CD4-positive, alpha-beta memory T cell (primary cell): ENCODE results near the gene SLC35B2. TPM values are rescaled to one million over a fixed set of nuclear protein-coding genes. Genes with fewer than 3 reads are reported as not detected.

Experiments
- CTCF ChIA-PET: fragments of 350-600 bp; sonication (Branson Sonifier 250); formaldehyde crosslinking; loops from one replicate; lab custom pipeline; 2021; ENCODE audit warnings: inconsistent platforms; ENCODE audit not compliant: partially characterized antibody; lab: Charles Lee
- POLR2A ChIA-PET: fragments of 350-600 bp; sonication (Branson Sonifier 250); formaldehyde crosslinking; loops from one replicate; lab custom pipeline; 2021; ENCODE audit not compliant: partially characterized antibody; lab: Charles Lee
- DNase-seq, 5 donors: peaks; one replicate each; pipeline versions ENCODE4 v3.0.0 to v3.0.0-alpha.2; 2020 to 2022; ENCODE audit warnings: mixed read lengths in 1 of 5
- H3K27ac ChIP-seq: one replicate; pipeline ENCODE4 v1.7.0; 2013; ENCODE audit warnings: low read depth, low read length
- H3K27me3 ChIP-seq: 2 replicates; pipeline ENCODE4 v1.7.0; 2013; ENCODE audit warnings: mild to moderate bottlenecking, low read length, moderate library complexity; ENCODE audit not compliant: insufficient read depth
- H3K36me3 ChIP-seq: 2 replicates; pipeline ENCODE4 v1.7.0; 2013; ENCODE audit warnings: mild to moderate bottlenecking, low read length, moderate library complexity; ENCODE audit not compliant: insufficient read depth
- H3K4me1 ChIP-seq: 2 replicates; pipeline ENCODE4 v1.7.0; 2013; ENCODE audit warnings: mild to moderate bottlenecking, low read length, moderate library complexity; ENCODE audit not compliant: insufficient read depth
- H3K4me3 ChIP-seq, 2 donors: one replicate each; pipeline ENCODE4 v1.7.0; 2013; ENCODE audit warnings: low read length in 2 of 2, mild to moderate bottlenecking in 1 of 2
- H3K9me3 ChIP-seq, 2 donors: one replicate each; pipeline ENCODE4 v1.7.0; 2013; ENCODE audit warnings: low read length in 2 of 2, control low read depth in 1 of 2; ENCODE audit not compliant: control insufficient read depth in 1 of 2
- H3K27ac Mint-ChIP-seq, 7 donors: one replicate each; pipeline ENCODE4 v1.8.0; 2020 to 2021; ENCODE audit warnings: mixed read lengths in 7 of 7, mild to moderate bottlenecking in 6 of 7, inconsistent platforms in 3 of 7, moderate library complexity in 3 of 7
- H3K27me3 Mint-ChIP-seq, 2 donors: one replicate each; pipeline ENCODE4 v1.8.0; 2020 to 2021; ENCODE audit warnings: mixed read lengths in 2 of 2
- H3K36me3 Mint-ChIP-seq, 2 donors: one replicate each; pipeline ENCODE4 v1.8.0; 2020 to 2021; ENCODE audit warnings: mixed read lengths in 2 of 2, inconsistent platforms in 1 of 2, mild to moderate bottlenecking in 1 of 2
- H3K4me1 Mint-ChIP-seq, 4 donors: one replicate each; pipeline ENCODE4 v1.8.0; 2020 to 2021; ENCODE audit warnings: mixed read lengths in 4 of 4, mild to moderate bottlenecking in 1 of 4
- H3K4me3 Mint-ChIP-seq, 8 donors: one replicate each; pipeline ENCODE4 v1.8.0; 2020 to 2021; ENCODE audit warnings: mixed read lengths in 8 of 8, mild to moderate bottlenecking in 7 of 8, moderate library complexity in 6 of 8, inconsistent platforms in 3 of 8
- H3K9me3 Mint-ChIP-seq, 8 donors: one replicate each; pipeline ENCODE4 v1.8.0; 2020 to 2021; ENCODE audit warnings: mixed read lengths in 8 of 8, mild to moderate bottlenecking in 5 of 8, inconsistent platforms in 3 of 8, moderate library complexity in 1 of 8
- intact Hi-C: fragments of 100-400 bp; cut with micrococcal nuclease; formaldehyde crosslinking; loops from one replicate; pipeline ENCODE4 v1.15.1; 2023
- polyA plus RNA-seq, 2 donors: library from polyadenylated mRNA; unstranded; fragments of 300-500 nt; fragmentation: Illumina TruSeq; gene quantifications; one replicate each; pipeline ENCODE4 v1.2.3, GENCODE V29; 2021
- total RNA-seq, 2 experiments: library from RNA; stranded (reverse); gene quantifications; one replicate each; pipeline ENCODE4 v1.2.3, GENCODE V29; 2021

SLC35B2 gene
- total and polyA plus RNA-seq, 4 experiments from 2014 or later = 20.7 to 65.3 (median 31.2) TPM

DNA sequence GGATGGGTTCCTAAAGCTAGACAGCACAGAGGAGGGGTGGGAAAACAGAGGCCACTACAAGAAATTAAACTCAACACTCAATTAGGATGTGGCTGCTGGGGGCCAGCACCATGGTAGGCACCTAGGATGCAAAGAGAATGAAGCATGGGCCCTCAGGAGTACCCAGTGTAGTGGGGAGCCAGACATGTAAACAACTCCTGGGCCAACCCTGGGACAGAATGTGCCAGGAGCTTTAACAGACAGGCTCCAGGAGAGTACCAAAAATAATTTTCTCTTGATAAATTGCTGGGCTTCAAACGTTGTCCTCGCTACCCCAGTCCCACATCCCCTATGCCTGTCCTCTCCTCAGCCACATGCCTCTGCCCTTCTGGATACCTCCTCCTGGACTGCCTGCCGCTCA lies 14.6 kb upstream of the SLC35B2 start:
- ChIA-PET POLR2A (interaction anchor here (1.0 kb wide), 1 partner anchor 66 kb away, joined by 3 read pairs; no protein-coding TSS in a partner anchor), CTCF (no interaction called here)
- Mint-ChIP-seq H3K27ac (peak overlapping the region in 1 of 7 donors; percentile 35), H3K27me3 (peaks cover 34 to 52% of the 10 kb centered on the region in 2 donors), H3K4me3 (peak overlapping the region in 5 of 8 donors; percentile 10 to 79 (median 21)), H3K36me3 (peaks cover 0 to 5% of the 10 kb centered on the region in 2 donors), H3K9me3 (peaks cover 0 to 2% (median 0%) of the 10 kb centered on the region in 8 donors), H3K4me1 (peaks cover 0 to 21% (median 4%) of the 10 kb centered on the region in 4 donors)
- intact Hi-C loops = no loop called here
- peaks cover 39% of the 10 kb centered on the region for H3K27me3 ChIP-seq
- no peak overlapping the region for H3K27ac ChIP-seq
- DNase-seq = no peak
- peaks cover 7% of the 10 kb centered on the region for H3K4me1 ChIP-seq
- H3K9me3 ChIP-seq = no peaks in the 10 kb centered on the region
- H3K4me3 ChIP-seq = no peak overlapping the region
- no peaks in the 10 kb centered on the region for H3K36me3 ChIP-seq

DNA sequence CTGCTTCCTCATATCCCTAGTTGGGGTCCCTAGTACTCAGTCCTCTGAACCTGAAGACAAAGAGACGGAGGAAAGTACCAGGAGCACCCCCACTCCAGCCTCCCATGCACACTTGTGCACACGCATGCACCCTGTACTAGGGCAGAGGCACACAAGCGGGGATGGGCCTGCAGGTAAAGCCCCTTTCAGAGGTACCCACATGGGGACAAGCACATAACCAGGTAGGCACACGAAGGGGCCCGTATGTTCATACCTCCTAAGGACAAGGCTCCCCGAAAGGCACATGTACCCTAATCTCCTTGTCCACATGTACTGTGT lies 14.0 kb upstream of the SLC35B2 start:
- DNase-seq = no peak
- Mint-ChIP-seq H3K4me3 (peak overlapping the region; percentile 35 to 79 (median 76)), H3K36me3 (peaks cover 0 to 5% of the 10 kb centered on the region in 2 donors), H3K9me3 (peaks cover 0 to 2% (median 0%) of the 10 kb centered on the region in 8 donors), H3K27me3 (peaks cover 31 to 48% of the 10 kb centered on the region in 2 donors), H3K4me1 (peaks cover 0 to 17% (median 7%) of the 10 kb centered on the region in 4 donors), H3K27ac (peak overlapping the region in 2 of 7 donors; percentile 35 to 74)
- Histone ChIP-seq H3K27ac (no peak overlapping the region), H3K9me3 (no peaks in the 10 kb centered on the region), H3K36me3 (no peaks in the 10 kb centered on the region), H3K4me1 (peaks cover 7% of the 10 kb centered on the region), H3K27me3 (peaks cover 33% of the 10 kb centered on the region), H3K4me3 (no peak overlapping the region)
- ChIA-PET POLR2A (interaction anchor here (1.0 to 2.1 kb wide), 3 partner anchors 15 to 66 kb away, joined by 3 to 13 read pairs (median 6); partner anchors contain the start of genes HSP90AB1 and SLC35B2), CTCF (interaction anchor here (8.3 kb wide), 1 partner anchor 17 kb away, joined by 82 read pairs; the partner anchor contains the start of gene SLC35B2)
- intact Hi-C loops = no loop called here

DNA sequence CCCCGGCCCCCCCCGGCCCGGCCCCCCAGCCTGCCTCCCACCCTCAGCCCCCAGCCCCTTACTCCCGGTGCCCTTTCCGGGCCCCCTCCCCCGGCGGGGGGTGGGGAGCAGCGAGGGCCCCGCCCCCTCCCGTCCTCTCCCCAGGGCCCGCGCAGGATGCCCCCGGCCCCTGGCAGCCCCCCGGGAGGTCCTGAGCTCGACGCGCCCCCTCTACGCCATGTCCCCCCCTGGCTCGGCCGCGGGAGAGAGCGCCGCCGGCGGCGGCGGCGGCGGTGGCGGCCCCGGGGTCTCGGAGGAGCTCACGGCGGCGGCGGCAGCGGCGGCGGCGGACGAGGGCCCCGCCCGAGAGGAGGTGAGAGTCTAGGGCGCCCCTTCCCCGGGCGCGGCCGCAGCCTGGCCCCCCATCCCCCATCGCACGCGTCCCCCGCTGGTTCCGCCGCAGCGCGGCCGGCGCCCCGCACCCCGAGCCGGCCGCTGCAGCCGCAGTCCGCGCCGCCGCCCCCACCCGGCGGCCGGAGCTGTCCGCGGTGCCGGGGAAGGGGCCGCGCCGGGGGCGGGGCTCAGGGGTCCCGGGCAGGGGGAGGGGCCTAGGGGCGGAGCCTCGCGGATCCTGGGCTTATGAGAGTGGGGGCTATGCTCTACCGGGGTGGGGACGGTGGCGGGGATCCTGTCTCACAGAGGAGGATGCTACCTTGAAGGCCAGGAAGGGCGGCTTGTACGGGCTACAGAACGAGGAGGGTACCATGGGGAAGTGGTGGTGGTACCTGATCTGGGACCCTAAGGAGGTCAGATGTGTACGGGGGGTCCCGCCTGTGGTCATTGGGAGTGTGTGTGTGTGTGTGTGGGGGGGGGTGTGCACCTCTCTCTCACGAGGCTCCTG lies 13.4 kb upstream of the SLC35B2 start:
- Mint-ChIP-seq H3K4me1 (peaks cover 0 to 17% (median 7%) of the 10 kb centered on the region in 4 donors), H3K27ac (peak overlapping the region in 2 of 7 donors; percentile 35 to 74), H3K9me3 (peaks cover 0 to 2% (median 0%) of the 10 kb centered on the region in 8 donors), H3K27me3 (peaks cover 31 to 48% of the 10 kb centered on the region in 2 donors), H3K4me3 (peak overlapping the region; percentile 64 to 79 (median 76)), H3K36me3 (peaks cover 0 to 5% of the 10 kb centered on the region in 2 donors)
- POLR2A ChIA-PET = interaction anchor here (1.0 to 2.1 kb wide), 4 partner anchors 14 to 65 kb away, joined by 3 to 13 read pairs (median 4); partner anchors contain the start of genes HSP90AB1 and SLC35B2
- CTCF ChIA-PET = interaction anchor here (1.4 to 8.3 kb wide), 3 partner anchors 16 to 98 kb away, joined by 4 to 82 read pairs (median 5); partner anchors contain the start of genes AARS2 and SLC35B2
- Histone ChIP-seq H3K4me1 (peaks cover 7% of the 10 kb centered on the region), H3K36me3 (no peaks in the 10 kb centered on the region), H3K4me3 (no peak overlapping the region), H3K27ac (no peak overlapping the region), H3K27me3 (peaks cover 33% of the 10 kb centered on the region), H3K9me3 (no peaks in the 10 kb centered on the region)
- DNase-seq = no peak
- intact Hi-C loops = no loop called here

DNA sequence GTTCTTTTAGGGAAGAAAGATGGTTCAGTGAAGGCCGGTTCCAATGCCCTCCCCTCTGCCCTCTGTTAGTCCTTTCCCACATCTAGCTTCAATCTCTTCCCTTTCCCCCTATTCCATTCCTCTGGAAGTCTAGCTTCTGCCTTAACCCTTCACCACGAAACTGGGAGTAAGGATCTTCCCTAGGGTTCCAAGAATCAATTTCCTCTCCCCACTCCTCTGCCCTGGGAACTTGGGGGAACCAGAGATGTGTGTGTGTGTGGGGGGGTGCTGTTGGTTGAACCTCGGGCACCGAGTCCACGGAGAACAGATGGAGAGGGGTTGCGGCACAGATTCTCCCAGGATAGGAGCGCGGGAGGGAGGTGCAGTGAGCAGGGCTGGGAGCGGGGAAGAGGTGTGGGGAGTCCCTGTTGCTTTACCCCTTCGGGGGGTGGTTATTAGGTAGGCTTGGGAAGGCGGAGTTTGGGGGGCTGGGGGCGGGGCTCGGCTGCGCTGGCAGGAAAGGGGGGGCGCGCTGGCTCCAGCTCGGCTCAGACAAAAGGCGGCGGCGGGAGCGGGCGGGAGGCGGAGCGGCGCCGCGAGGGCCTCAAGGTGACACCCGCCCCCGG lies 12.7 kb upstream of the SLC35B2 start, which contains the start of gene TMEM151B:
Gene TMEM151B (plus strand): TSS at position 530 of the 605 bp plus-strand sequence. CDS start 293 bp downstream, outside the sequence.
- H3K4me3 ChIP-seq = no peak within 1 kb of the TSS
- no peaks in the 10 kb centered on the region for H3K36me3 ChIP-seq
- Mint-ChIP-seq H3K4me1 (peaks cover 0 to 17% (median 8%) of the 10 kb centered on the region in 4 donors), H3K4me3 (peak within 1 kb of the TSS; percentile 64 to 79 (median 76)), H3K27me3 (peaks cover 31 to 48% of the 10 kb centered on the region in 2 donors), H3K36me3 (peaks cover 1 to 5% of the 10 kb centered on the region in 2 donors), H3K9me3 (peaks cover 0 to 2% (median 0%) of the 10 kb centered on the region in 8 donors), H3K27ac (peak within 1 kb of the TSS in 4 of 7 donors; percentile 3 to 74 (median 45))
- intact Hi-C loops = loop anchor here (2.0 kb wide), 1 partner anchor 117 kb away; the partner anchor contains the start of gene CDC5L
- H3K9me3 ChIP-seq = no peaks in the 10 kb centered on the region
- H3K27me3 ChIP-seq = peaks cover 33% of the 10 kb centered on the region
- CTCF ChIA-PET = interaction anchor here (1.4 to 8.3 kb wide), 7 partner anchors 15 to 187 kb away, joined by 4 to 82 read pairs (median 14); partner anchors contain the start of genes AARS2, SLC35B2 and SPATS1
- no peak within 1 kb of the TSS for H3K27ac ChIP-seq
- peaks cover 7% of the 10 kb centered on the region for H3K4me1 ChIP-seq
- POLR2A ChIA-PET = interaction anchor here (1.0 to 2.1 kb wide), 3 partner anchors 13 to 42 kb away, joined by 3 to 13 read pairs (median 6); partner anchors contain the start of genes HSP90AB1 and SLC35B2
- DNase-seq = no peak

DNA sequence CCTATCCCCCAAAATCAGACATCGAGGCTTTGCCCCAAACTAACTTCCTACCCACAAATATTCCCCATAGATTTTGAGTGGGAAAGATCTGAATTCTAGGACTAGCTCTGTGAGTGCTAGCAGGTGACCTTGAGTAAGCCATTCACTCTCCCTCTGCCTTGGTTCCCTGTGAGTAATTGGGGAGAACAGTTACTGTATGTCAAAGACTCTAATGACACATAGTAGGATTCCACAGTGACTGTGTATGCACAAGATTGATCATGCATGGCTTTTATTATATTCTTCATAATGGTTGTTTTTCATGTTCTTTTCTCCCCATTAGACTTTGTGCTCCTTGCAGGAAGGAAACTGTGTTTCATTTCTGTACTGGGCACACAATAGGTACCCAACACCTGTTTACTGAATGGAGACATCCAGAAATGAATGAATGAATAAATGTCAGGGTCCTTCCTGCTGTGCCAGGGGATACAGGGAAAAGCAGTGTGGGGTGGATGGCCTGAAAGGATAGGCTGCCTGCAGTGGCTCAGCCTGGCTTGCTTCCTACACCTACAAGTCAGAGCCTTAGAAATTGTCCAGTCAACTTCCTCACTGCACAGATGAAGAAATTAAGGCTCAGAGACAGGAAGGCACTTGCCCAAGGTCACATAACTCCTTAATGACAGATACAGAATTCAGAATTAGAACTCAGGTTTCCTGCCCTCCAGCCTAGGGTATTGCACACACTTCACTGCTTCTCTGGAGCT lies 12.0 kb upstream of the SLC35B2 start:
- Histone ChIP-seq H3K4me3 (no peak overlapping the region), H3K9me3 (no peaks in the 10 kb centered on the region), H3K27me3 (peaks cover 33% of the 10 kb centered on the region), H3K4me1 (peaks cover 10% of the 10 kb centered on the region), H3K27ac (no peak overlapping the region), H3K36me3 (no peaks in the 10 kb centered on the region)
- H3K9me3 Mint-ChIP-seq = peaks cover 0 to 2% (median 0%) of the 10 kb centered on the region in 8 donors
- H3K36me3 Mint-ChIP-seq = peaks cover 2 to 7% of the 10 kb centered on the region in 2 donors
- ChIA-PET CTCF (interaction anchor here (0.7 to 8.3 kb wide), 19 partner anchors 15 to 187 kb away, joined by 3 to 82 read pairs (median 5); partner anchors contain the start of genes AARS2, HSP90AB1, SLC35B2 and SPATS1), POLR2A (interaction anchor here (1.9 to 6.2 kb wide), 4 partner anchors 13 to 23 kb away, joined by 6 to 97 read pairs (median 25); partner anchors contain the start of genes HSP90AB1 and SLC35B2)
- H3K27ac Mint-ChIP-seq = peak overlapping the region in 2 of 7 donors; percentile 4 to 26
- H3K4me3 Mint-ChIP-seq = peak overlapping the region; percentile 21 to 75 (median 51)
- intact Hi-C loops = loop anchor here (2.0 kb wide), 1 partner anchor 117 kb away; the partner anchor contains the start of gene CDC5L
- H3K27me3 Mint-ChIP-seq = peaks cover 27 to 45% of the 10 kb centered on the region in 2 donors
- peaks cover under 1 to 20% (median 13%) of the 10 kb centered on the region in 4 donors for H3K4me1 Mint-ChIP-seq
- no peak for DNase-seq
